NOMO-1 treated with DMSO at 0.1 percent for 48 hours (cell line): ENCODE measurements around the gene ASB4.
"Not testable (repeated sequence)": the region's sequence is repeated elsewhere in the genome, so short reads cannot be mapped to it uniquely, and the experiment has no call there.

ENCODE experiments used
- DNase-seq: peaks from one replicate; lab custom pipeline; 2025; ENCODE audit not compliant: unreplicated experiment; lab: John Stamatoyannopoulos, UW

ASB4 gene

GRCh38 chr7:95550546-95550945, 64.8 kb downstream of the ASB4 start:
- DNase-seq = no peak

DNA sequence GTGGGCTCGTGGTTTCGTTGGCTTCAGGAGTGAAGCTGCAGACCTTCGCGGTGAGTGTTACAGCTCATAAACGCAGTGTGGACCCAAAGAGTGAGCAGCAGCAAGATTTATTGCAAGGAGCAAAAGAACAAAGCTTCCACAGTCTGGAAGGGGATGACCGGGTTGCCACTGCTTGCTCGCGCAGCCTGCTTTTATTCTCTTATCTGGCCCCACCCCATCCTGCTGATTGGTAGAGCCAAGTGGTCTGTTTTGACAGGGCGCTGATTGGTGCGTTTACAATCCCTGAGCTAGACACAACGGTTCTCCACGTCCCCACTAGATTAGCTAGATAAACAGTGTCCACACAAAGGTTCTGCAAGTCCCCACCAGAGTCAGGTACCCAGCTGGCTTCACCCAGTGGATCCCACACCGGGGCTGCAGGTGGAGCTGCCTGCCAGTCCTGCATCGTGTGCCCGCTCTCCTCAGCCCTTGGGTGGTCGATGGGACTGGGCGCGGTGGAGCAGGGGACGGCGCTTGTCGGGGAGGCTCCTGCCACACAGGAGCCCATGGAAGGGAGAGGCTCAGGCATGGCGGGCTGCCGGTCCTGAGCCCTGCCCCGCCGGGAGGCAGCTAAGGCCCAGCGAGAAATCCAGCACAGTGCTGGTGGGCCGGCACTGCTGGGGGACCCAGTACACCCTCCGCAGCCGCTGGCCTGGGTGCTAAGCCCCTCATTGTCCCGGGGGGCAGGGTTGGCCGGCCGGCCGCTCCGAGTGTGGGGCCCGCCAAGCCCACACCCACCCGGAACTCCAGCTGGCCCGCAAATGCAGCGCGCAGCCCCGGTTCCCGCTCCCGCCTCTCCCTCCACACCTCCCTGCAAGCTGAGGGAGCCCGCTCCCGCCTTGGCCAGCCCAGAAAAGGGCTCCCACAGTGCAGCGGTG, 66.5 kb downstream of the ASB4 start:
- DNase-seq = not testable (repeated sequence)

GRCh38 chr7:95553939-95554338, 68.2 kb downstream of the ASB4 start:
- DNase-seq = no peak

GRCh38 chr7:95556777-95557176, 71.0 kb downstream of the ASB4 start:
- no peak for DNase-seq

DNA sequence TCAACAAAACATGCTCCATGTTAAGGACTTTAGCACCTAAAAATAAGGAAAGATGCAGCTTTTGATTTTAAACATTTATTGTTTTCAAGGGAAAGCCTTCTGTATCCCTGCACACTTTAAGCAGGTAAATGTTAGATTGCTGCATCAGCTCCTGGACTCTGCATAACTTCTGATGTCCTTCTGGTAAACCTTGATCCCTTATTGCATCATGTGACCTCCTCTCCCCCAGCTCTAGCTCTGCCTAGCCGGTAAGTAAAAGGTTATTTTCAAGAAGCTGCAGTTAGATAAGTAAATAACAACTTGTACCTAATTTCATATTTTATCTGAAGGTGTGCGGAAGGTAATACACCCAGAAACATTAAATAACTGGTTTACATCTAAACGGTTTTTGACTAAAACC, 73.1 kb downstream of the ASB4 start:
- no peak for DNase-seq

DNA sequence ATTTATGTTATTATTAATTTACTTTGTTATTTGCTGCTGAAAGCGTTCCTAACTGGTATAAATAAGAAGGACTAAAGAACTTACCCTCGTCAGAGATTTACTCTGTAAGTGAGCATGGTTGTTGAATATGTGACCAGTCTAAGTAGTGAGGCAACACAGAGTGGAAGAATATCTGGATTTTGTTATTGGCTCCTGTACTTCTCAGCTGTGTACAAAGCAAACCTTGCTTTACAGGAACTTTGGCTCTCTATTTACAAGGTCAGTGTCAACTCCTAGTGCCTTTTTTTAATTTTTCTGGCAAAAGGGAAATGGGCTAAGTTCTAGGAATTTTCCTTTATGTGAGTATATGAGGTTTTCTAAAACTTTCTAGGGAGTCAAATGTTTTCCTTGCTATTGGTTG, 74.9 kb downstream of the ASB4 start:
- no peak for DNase-seq

DNA sequence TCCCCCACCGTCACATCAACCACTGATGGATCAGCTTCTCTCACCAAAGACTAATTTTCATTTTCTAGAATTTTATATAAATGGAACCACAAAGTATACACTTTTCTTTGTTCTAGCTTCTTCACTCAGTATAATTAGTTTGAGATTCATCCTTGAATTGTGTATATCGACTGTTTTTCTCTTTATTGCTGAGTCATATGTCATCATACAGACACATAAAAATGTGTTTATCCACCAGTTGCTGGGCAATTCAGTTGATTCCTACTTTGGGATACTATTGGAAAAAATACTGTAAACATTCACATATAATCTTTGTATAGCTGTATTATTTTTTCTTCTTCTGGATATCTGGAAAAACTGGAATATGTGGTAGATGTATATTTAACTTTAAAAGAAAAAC, 84.0 kb downstream of the ASB4 start:
- no peak for DNase-seq

- DNase-seq = no peak
These were observed 91.4 kb downstream of the ASB4 start for GRCh38 chr7:95577137-95577536.

DNA sequence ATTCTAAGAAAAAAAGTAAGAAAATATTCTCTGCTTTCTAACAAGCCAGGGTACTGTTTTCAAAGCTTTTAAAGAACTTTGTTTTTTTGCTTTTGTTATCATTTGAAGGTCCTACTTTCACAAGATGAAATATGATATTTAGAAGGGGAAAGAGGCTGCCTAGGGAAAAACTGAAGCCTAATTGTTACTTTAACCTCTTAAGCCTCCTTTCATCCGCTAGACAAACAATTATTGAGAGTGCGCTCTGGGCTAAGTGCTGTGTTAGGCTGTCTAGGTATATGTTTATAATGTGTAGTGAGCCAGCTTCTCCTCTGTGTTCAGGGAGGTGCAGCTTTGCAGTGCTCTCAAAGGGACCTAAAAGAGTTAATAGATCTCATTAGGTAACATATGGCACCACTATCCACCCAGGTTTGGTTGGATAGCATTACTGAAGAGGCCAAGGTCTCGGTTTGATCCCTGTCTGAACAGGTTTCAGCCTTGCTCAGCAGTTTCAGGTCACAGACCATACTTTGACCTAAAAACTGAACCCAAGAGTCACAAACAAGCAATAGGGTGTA, 92.6 kb downstream of the ASB4 start:
- no peak for DNase-seq

DNA sequence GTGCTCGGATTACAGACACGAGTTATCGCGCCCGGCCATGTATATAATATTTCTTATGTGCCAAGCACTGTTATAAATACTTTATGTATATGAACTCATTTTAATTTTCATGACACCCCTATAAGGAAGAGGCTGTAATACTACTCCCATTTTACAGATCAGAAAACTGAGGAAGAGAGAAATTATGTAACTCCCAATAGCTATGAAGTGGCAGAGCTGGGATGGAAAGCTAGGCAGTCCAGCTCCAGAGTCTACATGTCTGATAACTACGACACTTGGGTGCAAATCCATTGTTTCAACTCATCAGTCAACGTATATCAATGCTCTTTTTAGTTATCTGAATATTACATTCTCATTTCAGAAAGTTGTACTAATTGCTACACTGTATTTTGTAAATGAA, 93.6 kb downstream of the ASB4 start:
- DNase-seq = no peak

DNA sequence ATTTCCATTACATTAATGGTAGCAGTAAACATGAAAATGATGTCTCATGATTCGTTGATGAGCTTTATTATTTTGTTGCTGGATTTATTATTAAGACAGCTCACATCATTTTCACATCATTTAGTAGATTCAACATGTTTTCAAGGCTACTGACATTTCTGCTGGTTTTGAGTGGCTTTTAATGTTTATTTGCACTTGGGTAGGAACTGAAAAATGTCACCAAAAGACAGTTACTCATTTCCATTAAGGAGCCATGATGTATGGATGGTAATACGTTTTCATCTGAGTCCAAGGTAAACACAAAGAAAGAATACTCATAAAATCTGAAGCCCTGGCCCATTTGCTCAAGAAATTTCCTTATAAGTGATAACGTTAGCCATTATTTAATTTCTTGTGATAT, 95.7 kb downstream of the ASB4 start:
- no peak for DNase-seq

GRCh38 chr7:95582578-95583293, 97.0 kb downstream of the ASB4 start:
- no peak for DNase-seq

- no peak for DNase-seq
These were observed 98.3 kb downstream of the ASB4 start for GRCh38 chr7:95583834-95584621.

GRCh38 chr7:95584769-95585425, 99.2 kb downstream of the ASB4 start:
- no peak for DNase-seq

DNA sequence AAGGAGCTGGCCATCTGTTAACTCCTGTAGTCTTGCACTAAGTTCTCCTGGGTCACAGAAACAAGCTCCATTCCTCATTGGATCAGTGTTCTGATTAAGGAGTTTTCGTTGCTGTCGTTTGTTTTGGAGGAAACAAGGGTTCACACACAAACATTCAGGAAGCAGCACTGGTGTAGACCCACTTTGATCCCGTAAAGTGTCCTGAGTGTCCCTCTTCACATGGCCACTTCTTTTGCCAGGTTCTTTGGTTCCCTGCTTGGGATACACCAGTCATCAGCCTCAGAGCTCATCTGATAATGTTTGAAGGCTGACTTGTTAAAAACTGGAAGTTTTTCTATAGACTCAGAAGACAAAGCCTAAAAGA, 99.7 kb downstream of the ASB4 start:
- DNase-seq = no peak

GRCh38 chr7:95586951-95587301, 101.2 kb downstream of the ASB4 start:
- no peak for DNase-seq

DNA sequence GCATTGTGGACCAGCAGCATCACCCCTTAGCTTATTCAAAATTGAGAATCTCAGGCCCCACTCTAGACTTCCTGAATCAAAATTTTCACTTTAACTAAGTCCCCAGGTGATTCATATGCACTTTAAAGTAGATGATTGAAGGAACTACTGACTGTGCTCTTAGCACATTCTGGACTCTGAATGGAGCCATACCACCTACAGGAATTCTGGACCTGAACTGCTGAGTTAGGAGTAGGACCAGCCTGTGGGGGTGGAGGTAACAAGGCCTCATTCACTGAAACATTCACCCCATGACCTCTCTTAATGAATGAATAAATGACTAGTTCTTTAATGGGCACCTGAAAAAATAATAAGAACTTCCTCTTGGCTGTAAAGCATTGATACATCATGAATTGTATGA, 103.3 kb downstream of the ASB4 start:
- no peak for DNase-seq

DNA sequence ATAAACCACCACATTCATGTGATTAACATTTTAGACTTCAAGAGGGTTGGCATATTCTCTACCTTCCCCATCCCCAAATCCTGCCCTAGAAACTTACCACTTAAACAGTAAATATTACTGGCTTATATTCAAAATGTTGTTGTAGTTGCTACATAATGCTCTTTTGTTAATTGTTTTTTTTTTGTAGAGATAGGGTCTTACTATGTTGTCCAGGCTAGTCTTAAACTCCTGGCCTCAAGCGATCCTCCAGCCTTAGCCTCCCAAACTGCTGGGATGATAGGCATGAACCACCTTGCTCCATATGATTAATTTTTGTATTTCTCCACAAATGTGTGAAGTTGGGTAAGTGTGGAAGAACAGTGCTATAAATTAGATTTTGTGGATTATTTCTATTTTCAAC, 104.0 kb downstream of the ASB4 start:
- DNase-seq = no peak
